Lung (tissue), 12 donors: ENCODE data around the gene OTOP1. TPM values are rescaled to one million over a fixed set of nuclear protein-coding genes. Genes with fewer than 3 reads are reported as not detected.
"Not testable (repeated sequence)": the region's sequence is repeated elsewhere in the genome, so short reads cannot be mapped to it uniquely, and the experiment has no call there.

ENCODE experiments used
- ATAC-seq: fragments of 200-7000 bp; cut with Tn5 transposase; one replicate; pipeline ENCODE4 v1.9.1; 2020; ENCODE audit warnings: moderate number of reproducible peaks; ENCODE audit not compliant: insufficient read depth, low FRiP score
- DNase-seq, 3 donors: peaks; one replicate each; pipeline ENCODE4 v3.0.0-alpha.2; 2013 to 2017
- H3K27ac ChIP-seq, 2 donors: one replicate each; pipeline ENCODE4 v1.5.1; 2013; ENCODE audit warnings: mild to moderate bottlenecking in 2 of 2, moderate library complexity in 2 of 2, control low read depth in 1 of 2, inconsistent platforms in 1 of 2, low read depth in 1 of 2, low read length in 1 of 2
- H3K27me3 ChIP-seq, 3 donors: one replicate each; pipeline ENCODE4 v1.5.1; 2013; ENCODE audit warnings: low read length in 2 of 3; ENCODE audit not compliant: control insufficient read depth in 3 of 3, insufficient read depth in 3 of 3
- H3K36me3 ChIP-seq, 4 donors: one replicate each; pipeline ENCODE4 v1.5.1; 2013; ENCODE audit warnings: low read length in 4 of 4, mild to moderate bottlenecking in 1 of 4, moderate library complexity in 1 of 4; ENCODE audit not compliant: control insufficient read depth in 4 of 4, insufficient read depth in 4 of 4
- H3K4me1 ChIP-seq, 5 donors: one replicate each; pipeline ENCODE4 v1.5.1; 2013; ENCODE audit warnings: low read length in 5 of 5, mild to moderate bottlenecking in 2 of 5, moderate library complexity in 1 of 5; ENCODE audit not compliant: control insufficient read depth in 5 of 5, insufficient read depth in 5 of 5
- H3K4me3 ChIP-seq: one replicate; pipeline ENCODE4 v1.5.1; 2013; ENCODE audit warnings: mild to moderate bottlenecking, control low read depth, moderate library complexity
- H3K9ac ChIP-seq, 2 donors: one replicate each; pipeline ENCODE4 v1.5.1; 2013; ENCODE audit warnings: low read length in 2 of 2, control low read depth in 1 of 2; ENCODE audit not compliant: insufficient read depth in 1 of 2
- H3K9me3 ChIP-seq, 4 donors: one replicate each; pipeline ENCODE4 v1.5.1; 2013; ENCODE audit warnings: low read length in 3 of 4, mild to moderate bottlenecking in 1 of 4, moderate library complexity in 1 of 4; ENCODE audit not compliant: control insufficient read depth in 4 of 4, insufficient read depth in 3 of 4
- WGBS, 2 donors: extraction: QIAGEN DNeasy Blood & Tissue Kit; methylation state at CpG; one replicate each; pipeline ENCODE4 v1.1.7; 2013; 5-methylcytosine and 5-hydroxymethylcytosine counted together
- polyA plus RNA-seq, 2 donors: library from polyadenylated mRNA; stranded (reverse); fragments of 200-250 nt; gene quantifications; one replicate each; pipeline ENCODE4 v1.2.1, GENCODE V29; 2013
- total RNA-seq, 2 donors: library from RNA; depleted of rRNA in 1 of 2; stranded (reverse); fragments of >200 nt in 1 of 2; gene quantifications; one replicate each; pipeline ENCODE4 v1.2.1, GENCODE V29; 2014 to 2021
- TF ChIP-seq, protein P1 (sequence below): IDR thresholded peaks from 2 replicates; pipeline ENCODE4 v1.5.1; 2012; ENCODE audit warnings: mild to moderate bottlenecking; ENCODE audit errors: control extremely low read depth, extremely low read depth
- donor health status: control.
- donor health status: control.
- donor health status: Bipolar disorder and iron deficiency.
- donor health status: healthy.
- donor health status: DM: yes; HTN: yes; CAD: no.

Gene OTOP1
- total and polyA plus RNA-seq, 4 donors, result not detected

DNA sequence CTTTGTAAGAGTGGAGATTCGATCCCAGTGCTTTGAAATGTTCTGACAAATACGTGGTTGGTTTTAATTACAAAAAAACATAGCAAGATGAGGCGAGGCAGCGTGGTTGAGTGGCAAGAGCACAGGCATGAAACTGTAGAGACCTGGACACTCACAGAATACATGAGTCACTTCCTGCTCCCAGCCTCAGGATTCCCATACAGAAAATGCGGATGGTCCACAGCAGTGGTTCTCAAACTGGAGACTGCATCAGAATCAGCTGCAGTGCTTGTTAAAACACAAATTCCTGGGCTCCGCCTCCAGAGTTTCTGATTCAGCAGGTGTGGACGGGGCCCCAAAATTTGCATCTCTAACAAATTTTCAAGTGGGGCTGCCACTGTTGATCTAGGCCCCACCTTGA is 10.1 kb downstream of the OTOP1 start:
- 70 to 76% methylated on average over 7 of the region's 7 CpGs for WGBS, 2 donors
- TF ChIP-seq, protein P1, sequence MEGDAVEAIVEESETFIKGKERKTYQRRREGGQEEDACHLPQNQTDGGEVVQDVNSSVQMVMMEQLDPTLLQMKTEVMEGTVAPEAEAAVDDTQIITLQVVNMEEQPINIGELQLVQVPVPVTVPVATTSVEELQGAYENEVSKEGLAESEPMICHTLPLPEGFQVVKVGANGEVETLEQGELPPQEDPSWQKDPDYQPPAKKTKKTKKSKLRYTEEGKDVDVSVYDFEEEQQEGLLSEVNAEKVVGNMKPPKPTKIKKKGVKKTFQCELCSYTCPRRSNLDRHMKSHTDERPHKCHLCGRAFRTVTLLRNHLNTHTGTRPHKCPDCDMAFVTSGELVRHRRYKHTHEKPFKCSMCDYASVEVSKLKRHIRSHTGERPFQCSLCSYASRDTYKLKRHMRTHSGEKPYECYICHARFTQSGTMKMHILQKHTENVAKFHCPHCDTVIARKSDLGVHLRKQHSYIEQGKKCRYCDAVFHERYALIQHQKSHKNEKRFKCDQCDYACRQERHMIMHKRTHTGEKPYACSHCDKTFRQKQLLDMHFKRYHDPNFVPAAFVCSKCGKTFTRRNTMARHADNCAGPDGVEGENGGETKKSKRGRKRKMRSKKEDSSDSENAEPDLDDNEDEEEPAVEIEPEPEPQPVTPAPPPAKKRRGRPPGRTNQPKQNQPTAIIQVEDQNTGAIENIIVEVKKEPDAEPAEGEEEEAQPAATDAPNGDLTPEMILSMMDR, result no peak
- no peak overlapping the region for H3K4me3 ChIP-seq
- no peak overlapping the region for H3K27ac ChIP-seq
- ATAC-seq (no peak), DNase-seq (no peak)
- H3K27me3 ChIP-seq, result peaks cover 0 to 12% (median 0%) of the 10 kb centered on the region in 3 donors
- no peaks in the 10 kb centered on the region for H3K4me1 ChIP-seq
- no peaks in the 10 kb centered on the region for H3K9me3 ChIP-seq
- H3K36me3 ChIP-seq, result no peaks in the 10 kb centered on the region
- no peak overlapping the region for H3K9ac ChIP-seq

DNA sequence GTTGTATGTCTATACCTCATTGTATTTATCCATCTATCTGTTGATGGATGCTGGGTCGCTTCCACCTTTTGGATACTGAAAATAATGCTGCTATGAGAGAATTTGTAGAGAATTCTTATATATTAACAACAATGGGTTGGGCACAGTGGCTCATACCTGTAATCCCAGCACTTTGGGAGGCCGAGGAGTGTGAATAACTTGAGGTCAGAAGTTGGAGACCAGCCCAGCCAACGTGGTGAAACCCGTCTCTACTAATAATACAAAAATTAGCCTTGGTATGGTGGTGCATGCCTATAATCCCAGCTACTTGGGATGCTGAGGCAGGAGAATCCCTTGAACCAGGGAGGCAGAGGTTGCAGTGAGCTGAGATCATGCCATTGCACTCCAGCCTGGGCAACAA is 13.1 kb downstream of the OTOP1 start:
- not testable (repeated sequence) for H3K9me3 ChIP-seq, H3K27me3 ChIP-seq, ATAC-seq, H3K27ac ChIP-seq, DNase-seq, H3K4me1 ChIP-seq, H3K4me3 ChIP-seq, H3K36me3 ChIP-seq, H3K9ac ChIP-seq
- 73 to 80% methylated on average over 4 of the region's 4 CpGs for WGBS, 2 donors

DNA sequence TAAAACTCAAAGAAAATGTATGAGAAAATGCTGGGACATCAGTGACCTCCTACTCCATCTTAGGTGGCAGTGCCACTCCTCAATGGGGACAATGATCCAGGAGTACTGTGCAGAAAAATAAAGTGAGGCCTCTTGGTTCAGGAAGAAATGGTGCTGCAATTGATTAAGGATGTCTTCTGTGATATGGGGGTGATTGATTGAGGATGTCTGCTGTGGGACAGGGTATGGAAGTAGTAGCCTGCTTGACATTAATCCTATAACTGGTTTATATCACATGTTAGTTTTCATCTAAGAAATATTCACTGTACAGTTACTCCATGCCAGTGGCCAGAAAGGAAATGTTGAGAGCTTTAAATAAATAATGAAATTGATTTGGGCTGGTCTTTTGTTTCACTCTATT is 20.5 kb downstream of the OTOP1 start:
- H3K4me1 ChIP-seq, result no peaks in the 10 kb centered on the region
- H3K27ac ChIP-seq, result no peak overlapping the region
- H3K36me3 ChIP-seq, result no peaks in the 10 kb centered on the region
- TF ChIP-seq, protein P1, result no peak
- peaks cover 0 to 6% (median 0%) of the 10 kb centered on the region in 4 donors for H3K9me3 ChIP-seq
- H3K27me3 ChIP-seq, result peaks cover 0 to 12% (median 0%) of the 10 kb centered on the region in 3 donors
- no peak overlapping the region for H3K9ac ChIP-seq
- ATAC-seq (no peak), DNase-seq (no peak)
- no peak overlapping the region for H3K4me3 ChIP-seq

DNA sequence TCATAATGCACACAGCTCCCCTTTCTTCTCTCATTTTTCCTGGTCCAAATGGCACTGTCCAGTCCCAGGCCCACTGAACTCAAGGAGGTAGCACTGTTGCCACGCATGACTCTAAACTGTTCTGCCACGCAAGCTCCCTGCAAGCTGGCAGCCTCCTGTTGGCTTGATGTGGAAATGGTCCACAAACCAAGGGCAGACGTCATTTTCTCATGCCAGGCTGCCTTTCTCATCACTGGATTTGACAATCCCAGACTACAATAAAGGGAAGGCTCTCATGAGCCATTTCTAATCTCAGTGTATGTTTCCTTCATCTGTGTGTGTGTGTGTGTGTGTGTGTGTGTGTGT is 22.4 kb downstream of the OTOP1 start:
- Histone ChIP-seq H3K9ac (no peak overlapping the region), H3K27ac (no peak overlapping the region), H3K9me3 (peaks cover 0 to 6% (median 0%) of the 10 kb centered on the region in 4 donors), H3K4me3 (no peak overlapping the region), H3K4me1 (no peaks in the 10 kb centered on the region), H3K36me3 (no peaks in the 10 kb centered on the region), H3K27me3 (peaks cover 0 to 9% (median 0%) of the 10 kb centered on the region in 3 donors)
- DNase-seq, result no peak
- no peak for ATAC-seq
- 77 to 91% methylated on average over 3 of the region's 3 CpGs for WGBS, 2 donors
- TF ChIP-seq, protein P1, result no peak
